ENCODE data around the gene MED13L. TPM values are rescaled to one million over a fixed set of nuclear protein-coding genes. Genes with fewer than 3 reads are reported as not detected.

MED13L gene
- total RNA-seq, 4 donors from 2014 or later, result 168 to 349 (median 246) TPM

DNA sequence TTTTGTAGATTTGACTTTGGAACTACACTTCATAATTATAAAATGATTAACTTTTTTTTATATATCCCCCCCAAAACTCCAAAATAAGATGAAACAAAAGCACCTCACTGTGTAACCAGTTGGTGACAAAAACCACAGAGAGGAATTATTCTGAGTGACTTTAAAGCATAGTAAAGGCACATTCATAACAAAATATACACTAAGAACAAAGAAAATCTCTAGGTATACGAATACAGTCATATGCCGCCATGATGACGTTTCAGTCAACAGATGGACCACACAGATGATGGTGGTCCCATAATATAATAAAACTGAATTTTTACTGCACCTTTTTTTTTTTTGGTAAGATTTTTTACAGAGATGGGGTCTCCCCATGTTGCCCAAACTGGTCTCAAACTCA lies 70.7 kb downstream of the MED13L start:
- Histone ChIP-seq H3K27me3 (no peaks in the 10 kb centered on the region), H3K4me3 (replicated peaks in 1 of 3) (no peak overlapping the region), H3K4me1 (peaks cover 19 to 24% of the 10 kb centered on the region in 2 donors), H3K27ac (no peak overlapping the region), H3K36me3 (no peaks in the 10 kb centered on the region), H3K9me3 (no peaks in the 10 kb centered on the region)
- intact Hi-C loops (cut with DNase I), result no loop called here
- no peak for DNase-seq
- TF ChIP-seq POLR2A (IDR thresholded peaks at IDR 0.05), result no peak
- TF ChIP-seq, protein P1, sequence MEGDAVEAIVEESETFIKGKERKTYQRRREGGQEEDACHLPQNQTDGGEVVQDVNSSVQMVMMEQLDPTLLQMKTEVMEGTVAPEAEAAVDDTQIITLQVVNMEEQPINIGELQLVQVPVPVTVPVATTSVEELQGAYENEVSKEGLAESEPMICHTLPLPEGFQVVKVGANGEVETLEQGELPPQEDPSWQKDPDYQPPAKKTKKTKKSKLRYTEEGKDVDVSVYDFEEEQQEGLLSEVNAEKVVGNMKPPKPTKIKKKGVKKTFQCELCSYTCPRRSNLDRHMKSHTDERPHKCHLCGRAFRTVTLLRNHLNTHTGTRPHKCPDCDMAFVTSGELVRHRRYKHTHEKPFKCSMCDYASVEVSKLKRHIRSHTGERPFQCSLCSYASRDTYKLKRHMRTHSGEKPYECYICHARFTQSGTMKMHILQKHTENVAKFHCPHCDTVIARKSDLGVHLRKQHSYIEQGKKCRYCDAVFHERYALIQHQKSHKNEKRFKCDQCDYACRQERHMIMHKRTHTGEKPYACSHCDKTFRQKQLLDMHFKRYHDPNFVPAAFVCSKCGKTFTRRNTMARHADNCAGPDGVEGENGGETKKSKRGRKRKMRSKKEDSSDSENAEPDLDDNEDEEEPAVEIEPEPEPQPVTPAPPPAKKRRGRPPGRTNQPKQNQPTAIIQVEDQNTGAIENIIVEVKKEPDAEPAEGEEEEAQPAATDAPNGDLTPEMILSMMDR (IDR thresholded peaks at IDR 0.05), result no peak
- WGBS, 2 donors, result 95 to 96% methylated on average over 3 of the region's 3 CpGs

DNA sequence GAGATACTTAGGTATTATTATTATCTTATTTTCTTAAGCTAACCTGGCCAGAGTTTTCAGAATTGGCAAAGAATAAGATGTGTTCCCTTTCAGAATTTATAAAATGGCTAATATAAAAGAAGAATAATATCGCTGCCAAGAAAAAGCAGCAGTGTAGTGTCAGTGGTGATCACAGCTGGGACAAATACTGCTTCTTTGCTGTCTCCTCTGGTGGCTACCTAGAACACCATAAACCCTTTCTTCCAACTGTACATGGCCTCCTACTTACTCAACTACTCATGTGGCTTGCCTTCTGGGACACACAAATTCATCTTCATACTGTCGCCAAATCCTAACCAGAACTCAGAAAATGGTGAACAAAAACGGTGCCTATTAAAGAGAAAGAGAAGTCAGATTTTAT lies 72.7 kb downstream of the MED13L start:
- Histone ChIP-seq H3K27me3 (no peaks in the 10 kb centered on the region), H3K9me3 (no peaks in the 10 kb centered on the region), H3K4me1 (peaks cover 12 to 29% of the 10 kb centered on the region in 2 donors), H3K36me3 (no peaks in the 10 kb centered on the region), H3K4me3 (replicated peaks in 1 of 3) (no peak overlapping the region), H3K27ac (no peak overlapping the region)
- intact Hi-C loops (cut with DNase I), result no loop called here
- no peak for DNase-seq
- 94 to 95% methylated on average over 3 of the region's 3 CpGs for WGBS, 2 donors
- TF ChIP-seq, protein P1 (IDR thresholded peaks at IDR 0.05), result no peak
- TF ChIP-seq POLR2A (IDR thresholded peaks at IDR 0.05), result no peak

DNA sequence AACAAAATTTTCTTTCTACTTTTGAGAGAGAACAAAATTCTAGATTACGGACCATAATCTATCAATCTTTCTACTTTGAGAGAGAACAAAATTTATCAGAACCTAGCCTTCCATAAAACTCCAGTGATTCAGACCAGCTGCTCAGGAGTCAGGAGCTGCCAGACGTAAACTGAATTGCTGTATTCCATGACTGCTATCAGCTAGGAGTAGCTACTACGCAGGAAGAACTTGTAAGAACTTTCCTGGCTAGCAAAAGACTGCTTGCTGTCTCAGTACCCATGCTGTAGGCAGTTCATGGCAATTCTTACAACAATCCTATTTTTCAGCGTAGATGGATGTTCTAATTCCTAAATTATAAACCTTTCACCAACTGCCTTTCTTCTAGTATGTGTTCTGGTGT lies 73.3 kb downstream of the MED13L start:
- H3K36me3 ChIP-seq, result no peaks in the 10 kb centered on the region
- H3K4me1 ChIP-seq, result peaks cover 16 to 26% of the 10 kb centered on the region in 2 donors
- no peak for DNase-seq
- H3K4me3 ChIP-seq (replicated peaks in 1 of 3), result no peak overlapping the region
- WGBS, 2 donors, result 97 to 98% methylated on average over 4 of the region's 4 CpGs
- H3K9me3 ChIP-seq, result no peaks in the 10 kb centered on the region
- TF ChIP-seq, protein P1 (IDR thresholded peaks at IDR 0.05), result no peak
- TF ChIP-seq POLR2A (IDR thresholded peaks at IDR 0.05), result no peak
- H3K27ac ChIP-seq, result no peak overlapping the region
- no peaks in the 10 kb centered on the region for H3K27me3 ChIP-seq
- intact Hi-C loops (cut with DNase I), result no loop called here

DNA sequence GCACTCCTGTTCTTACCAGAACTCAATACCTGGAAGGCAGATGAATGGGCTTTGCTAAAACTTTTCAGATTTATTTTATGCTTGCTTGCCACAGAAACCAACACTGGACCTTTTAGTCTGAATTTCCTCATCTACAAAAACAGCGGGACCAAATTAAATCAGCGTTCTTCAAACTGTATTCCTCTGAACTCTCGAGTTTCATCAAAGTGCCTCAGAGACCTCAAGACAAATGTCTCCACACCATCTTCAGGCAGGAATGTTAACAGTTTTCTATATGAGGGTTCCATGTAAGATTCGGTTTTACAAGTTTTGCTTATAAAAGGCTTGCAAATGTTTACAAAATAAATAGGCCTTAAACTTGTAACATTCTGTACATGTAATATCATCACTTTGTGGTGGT lies 74.6 kb downstream of the MED13L start:
- intact Hi-C loops (cut with DNase I), result no loop called here
- Histone ChIP-seq H3K4me3 (replicated peaks in 1 of 3) (no peak overlapping the region), H3K36me3 (no peaks in the 10 kb centered on the region), H3K27me3 (no peaks in the 10 kb centered on the region), H3K27ac (peak overlapping the region in 1 of 3 donors; percentile 23), H3K9me3 (no peaks in the 10 kb centered on the region), H3K4me1 (peaks cover 19 to 29% of the 10 kb centered on the region in 2 donors)
- WGBS, 2 donors, result 50 to 68% methylated on average over 4 of the region's 4 CpGs
- TF ChIP-seq POLR2A (IDR thresholded peaks at IDR 0.05), result no peak
- TF ChIP-seq, protein P1 (IDR thresholded peaks at IDR 0.05), result no peak
- no peak for DNase-seq

DNA sequence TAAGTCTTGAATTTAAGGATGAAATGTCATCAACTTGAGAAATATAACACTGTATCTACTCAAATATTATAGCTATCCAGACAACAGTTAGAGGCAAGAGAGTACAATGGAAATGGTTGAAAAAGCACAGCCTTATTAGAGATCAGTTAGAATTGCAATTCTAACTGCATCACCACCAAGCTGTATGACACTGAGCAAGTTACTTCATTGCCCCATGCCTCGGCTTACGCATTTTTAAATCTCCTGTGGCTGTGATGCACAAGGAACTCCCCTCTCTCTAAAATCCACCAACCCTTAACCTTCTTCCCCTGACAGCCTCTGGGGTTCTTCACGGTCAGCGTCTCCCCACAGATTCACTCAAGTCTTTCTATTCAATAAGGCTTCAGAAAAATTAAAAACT lies 75.1 kb downstream of the MED13L start:
- Histone ChIP-seq H3K9me3 (no peaks in the 10 kb centered on the region), H3K27me3 (no peaks in the 10 kb centered on the region), H3K4me1 (peaks cover 19 to 29% of the 10 kb centered on the region in 2 donors), H3K36me3 (no peaks in the 10 kb centered on the region), H3K27ac (peak overlapping the region in 1 of 3 donors; percentile 23), H3K4me3 (replicated peaks in 1 of 3) (no peak overlapping the region)
- DNase-seq, result no peak
- 76 to 79% methylated on average over 4 of the region's 4 CpGs for WGBS, 2 donors
- no peak for TF ChIP-seq POLR2A (IDR thresholded peaks at IDR 0.05)
- TF ChIP-seq, protein P1 (IDR thresholded peaks at IDR 0.05), result no peak
- intact Hi-C loops (cut with DNase I), result no loop called here

Data from thyroid gland (tissue), 4 donors.